H1 (cell line): Measurements from ENCODE around the gene CADPS. TPM values are rescaled to one million over a fixed set of nuclear protein-coding genes. Genes with fewer than 3 reads are reported as not detected.

ENCODE experiments used
- CTCF ChIA-PET: fragments of 300-600 bp; sonication (Branson Sonifier 250); formaldehyde crosslinking; loops from one replicate; lab custom pipeline; 2021; ENCODE audit not compliant: partially characterized antibody; lab: Charles Lee
- POLR2A ChIA-PET: fragments of 300-600 bp; sonication (Branson Sonifier 250); formaldehyde crosslinking; loops from one replicate; lab custom pipeline; 2021; ENCODE audit warnings: inconsistent platforms; ENCODE audit not compliant: partially characterized antibody; lab: Charles Lee
- DNase-seq, 2 experiments: peaks; one replicate each; pipeline versions ENCODE4 v3.0.0 to v3.0.0-alpha.2; 2010 to 2022; ENCODE audit warnings: low spot score in 2 of 2, low read depth in 1 of 2, mixed read lengths in 1 of 2
- FAIRE-seq: peaks from 2 replicates; lab custom pipeline; 2011; peaks lifted over from hg19 to GRCh38; lab: Jason Lieb, UNC
- H2AFZ ChIP-seq: 2 replicates; pipeline ENCODE4 v1.8.1; 2012; ENCODE audit warnings: low read length, inconsistent platforms
- H2AK5ac ChIP-seq: 2 replicates; pipeline ENCODE4 v1.6.1; 2013; ENCODE audit warnings: low read depth, low read length
- H2BK120ac ChIP-seq: replicated peaks from 2 replicates; pipeline ENCODE3; 2013; ENCODE audit warnings: low read depth, low read length, inconsistent platforms
- H2BK12ac ChIP-seq: 2 replicates; pipeline ENCODE4 v1.6.1; 2013; ENCODE audit warnings: low read depth, low read length
- H2BK15ac ChIP-seq: 2 replicates; pipeline ENCODE4 v1.6.1; 2013; ENCODE audit warnings: low read length
- H2BK20ac ChIP-seq: 2 replicates; pipeline ENCODE4 v1.6.1; 2013; ENCODE audit warnings: low read length
- H2BK5ac ChIP-seq: 2 replicates; pipeline ENCODE4 v1.6.1; 2013; ENCODE audit warnings: low read depth, low read length
- H3K14ac ChIP-seq: 2 replicates; pipeline ENCODE4 v1.6.1; 2013; ENCODE audit warnings: inconsistent platforms; ENCODE audit not compliant: insufficient read length
- H3K18ac ChIP-seq: 2 replicates; pipeline ENCODE4 v1.6.1; 2013; ENCODE audit warnings: low read length; ENCODE audit errors: extremely low read depth
- H3K23ac ChIP-seq: 2 replicates; pipeline ENCODE4 v1.6.1; 2013; ENCODE audit warnings: inconsistent platforms; ENCODE audit not compliant: insufficient read length
- H3K23me2 ChIP-seq: 2 replicates; pipeline ENCODE4 v1.6.1; 2013; ENCODE audit warnings: low read depth, low read length
- H3K27ac ChIP-seq: 2 replicates; pipeline ENCODE4 v1.6.1; 2011; ENCODE audit warnings: low read depth, low read length, inconsistent platforms
- H3K27me3 ChIP-seq, 4 experiments: replicated peaks in 1 of 4; 1 replicate in 1 of 4; 2 replicates in 3 of 4; pipeline versions ENCODE4 v1.6.1 to v1.8.1; 2011 to 2013; ENCODE audit warnings: low read length in 3 of 4, mild to moderate bottlenecking in 3 of 4, inconsistent platforms in 2 of 4, mixed read lengths in 2 of 4, moderate library complexity in 1 of 4; ENCODE audit not compliant: control insufficient read depth in 3 of 4, insufficient read depth in 3 of 4; ENCODE audit errors: extremely low read depth in 1 of 4
- H3K36me3 ChIP-seq, 4 experiments: 2 replicates each; pipeline versions ENCODE4 v1.6.1 to v1.8.1; 2011 to 2013; ENCODE audit warnings: mild to moderate bottlenecking in 4 of 4, low read length in 3 of 4, moderate library complexity in 2 of 4, control low read depth in 1 of 4, inconsistent platforms in 1 of 4; ENCODE audit not compliant: insufficient read depth in 4 of 4, control insufficient read depth in 2 of 4
- H3K4ac ChIP-seq: replicated peaks from 2 replicates; pipeline ENCODE3; 2013; ENCODE audit warnings: low read length, low read depth, mixed read lengths, inconsistent platforms; ENCODE audit not compliant: insufficient read length
- H3K4me1 ChIP-seq, 4 experiments: replicated peaks in 1 of 4; 1 replicate in 1 of 4; 2 replicates in 3 of 4; pipeline versions ENCODE4 v1.6.1 to v1.8.1; 2011 to 2013; ENCODE audit warnings: low read length in 3 of 4, inconsistent platforms in 2 of 4, mixed read lengths in 1 of 4; ENCODE audit not compliant: insufficient read depth in 4 of 4, control insufficient read depth in 3 of 4
- H3K4me2 ChIP-seq, 2 experiments: 2 replicates each; pipeline versions ENCODE4 v1.6.1 to v1.8.1; 2011 to 2013; ENCODE audit warnings: low read depth in 2 of 2, low read length in 2 of 2, control low read depth in 1 of 2, inconsistent platforms in 1 of 2, mild to moderate bottlenecking in 1 of 2; ENCODE audit not compliant: insufficient read depth in 1 of 2
- H3K4me3 ChIP-seq, 4 experiments: fragments of 200-600, 300-600 bp in 1 of 4; sonication (generic), shearing (Covaris generic), sonication (Bioruptor Twin) in 1 of 4; 2 replicates each; pipeline versions ENCODE4 v1.5.1 to v1.8.1; 2011 to 2016; ENCODE audit warnings: low read length in 4 of 4, low read depth in 3 of 4, control low read depth in 2 of 4, inconsistent platforms in 2 of 4, mild to moderate bottlenecking in 2 of 4, mixed read lengths in 1 of 4, moderate library complexity in 1 of 4; ENCODE audit not compliant: insufficient read depth in 2 of 4; ENCODE audit errors: extremely low read depth in 1 of 4
- H3K56ac ChIP-seq: replicated peaks from 2 replicates; pipeline ENCODE3; 2013; ENCODE audit warnings: low read depth, mild to moderate bottlenecking, mixed read lengths, low read length, inconsistent platforms; ENCODE audit not compliant: insufficient read length
- H3K79me1 ChIP-seq: 2 replicates; pipeline ENCODE4 v1.6.1; 2013; ENCODE audit warnings: low read depth, low read length, control low read depth
- H3K79me2 ChIP-seq, 2 experiments: 2 replicates each; pipeline versions ENCODE4 v1.6.1 to v1.8.1; 2012 to 2013; ENCODE audit warnings: low read length in 2 of 2, mild to moderate bottlenecking in 2 of 2, inconsistent platforms in 1 of 2; ENCODE audit not compliant: insufficient read depth in 2 of 2, control insufficient read depth in 1 of 2
- H3K9ac ChIP-seq, 4 experiments: replicated peaks in 1 of 4; 1 replicate in 1 of 4; 2 replicates in 3 of 4; pipeline versions ENCODE4 v1.6.1 to v1.8.1; 2011 to 2013; ENCODE audit warnings: low read depth in 3 of 4, low read length in 3 of 4, control low read depth in 2 of 4, mild to moderate bottlenecking in 2 of 4, moderate library complexity in 2 of 4, inconsistent platforms in 1 of 4; ENCODE audit errors: extremely low read depth in 1 of 4
- H3K9me3 ChIP-seq, 2 experiments: 2 replicates each; pipeline versions ENCODE4 v1.6.1 to v1.8.1; 2012 to 2013; ENCODE audit warnings: mild to moderate bottlenecking in 2 of 2, moderate library complexity in 2 of 2, control low read depth in 1 of 2, inconsistent platforms in 1 of 2, low read depth in 1 of 2, low read length in 1 of 2, mixed read lengths in 1 of 2; ENCODE audit not compliant: insufficient read depth in 2 of 2
- H4K20me1 ChIP-seq, 2 experiments: replicated peaks in 1 of 2; 2 replicates each; pipeline versions ENCODE3 to v1.8.1; 2011 to 2013; ENCODE audit warnings: inconsistent platforms in 2 of 2, low read length in 2 of 2, mild to moderate bottlenecking in 1 of 2; ENCODE audit not compliant: insufficient read depth in 2 of 2, control insufficient read depth in 1 of 2
- H4K5ac ChIP-seq: 2 replicates; pipeline ENCODE4 v1.6.1; 2013; ENCODE audit warnings: low read length, low read depth, mixed read lengths, inconsistent platforms; ENCODE audit not compliant: insufficient read length
- H4K8ac ChIP-seq: 2 replicates; pipeline ENCODE4 v1.8.0; 2013; ENCODE audit warnings: mild to moderate bottlenecking, moderate library complexity, low read length, inconsistent platforms; ENCODE audit not compliant: insufficient read depth; ENCODE audit errors: extremely low read depth
- H4K91ac ChIP-seq: replicated peaks from 2 replicates; pipeline ENCODE3; 2013; ENCODE audit warnings: low read length, mixed read lengths, inconsistent platforms; ENCODE audit not compliant: insufficient read length
- ASH2L ChIP-seq: fragments of 200-600, 300-600 bp; sonication (generic); IDR thresholded peaks from one replicate; pipeline ENCODE4 v1.7.1; 2017; ENCODE audit warnings: low read length
- BACH1 ChIP-seq: IDR thresholded peaks from 2 replicates; pipeline ENCODE4 v1.6.1; 2012; ENCODE audit warnings: low read length, improper control_type of control experiment
- BRCA1 ChIP-seq: IDR thresholded peaks from 2 replicates; pipeline ENCODE4 v1.6.1; 2012; ENCODE audit warnings: low read depth, low read length, improper control_type of control experiment
- CEBPB ChIP-seq: IDR thresholded peaks from 2 replicates; pipeline ENCODE4 v1.6.1; 2012; ENCODE audit warnings: low read depth, low read length
- CTBP2 ChIP-seq: IDR thresholded peaks from 2 replicates; pipeline ENCODE4 v1.7.0; 2011; ENCODE audit warnings: borderline replicate concordance, mild to moderate bottlenecking, moderate library complexity, mixed read lengths, low read length; ENCODE audit not compliant: insufficient read depth, insufficient read length
- EZH2 ChIP-seq: fragments of 200-600 bp; sonication (generic); IDR thresholded peaks from 2 replicates; pipeline ENCODE4 v1.7.1; 2012; ENCODE audit warnings: low read depth, mild to moderate bottlenecking, moderate library complexity, low read length, inconsistent platforms; ENCODE audit not compliant: severe bottlenecking
- KDM5A ChIP-seq: fragments of 200-600 bp; IDR thresholded peaks from 2 replicates; pipeline ENCODE4 v1.7.1; 2012; ENCODE audit warnings: mild to moderate bottlenecking, low read length, inconsistent platforms, mixed read lengths
- POLR2AphosphoS5 ChIP-seq: IDR thresholded peaks from 2 replicates; pipeline ENCODE4 v1.6.1; 2011; ENCODE audit warnings: low read depth, low read length
- RBBP5 ChIP-seq: IDR thresholded peaks from 2 replicates; pipeline ENCODE4 v1.7.1; 2012; ENCODE audit warnings: low read depth, mild to moderate bottlenecking, inconsistent platforms, low read length, moderate library complexity, borderline replicate concordance
- RFX5 ChIP-seq: IDR thresholded peaks from 2 replicates; pipeline ENCODE4 v1.6.1; 2011; ENCODE audit warnings: low read depth, low read length, improper control_type of control experiment, borderline replicate concordance
- TBP ChIP-seq: IDR thresholded peaks from 2 replicates; pipeline ENCODE4 v1.6.1; 2011; ENCODE audit warnings: low read depth, low read length, improper control_type of control experiment
- TCF12 ChIP-seq: IDR thresholded peaks from 2 replicates; pipeline ENCODE4 v1.6.1; 2011; ENCODE audit warnings: low read depth, mild to moderate bottlenecking, low read length
- ZNF274 ChIP-seq: IDR thresholded peaks from 2 replicates; pipeline ENCODE4 v1.7.0; 2012; ENCODE audit warnings: low read length, borderline replicate concordance; ENCODE audit errors: extremely low read depth
- WGBS, 2 experiments: shearing (Covaris generic) in 1 of 2; methylation state at CpG; one replicate each; pipeline versions ENCODE4 v1.1.6 to v1.1.7; 2013 to 2015; ENCODE audit warnings: low lambda C conversion rate in 2 of 2, mixed read lengths in 2 of 2, inconsistent platforms in 1 of 2, low coverage in 1 of 2, missing lambda C conversion rate in 1 of 2; ENCODE audit not compliant: insufficient replicate concordance in 2 of 2, insufficient coverage in 1 of 2, insufficient read length in 1 of 2; ENCODE audit errors: extremely low coverage in 1 of 2, missing lambda C conversion rate in 1 of 2; 5-methylcytosine and 5-hydroxymethylcytosine counted together
- polyA plus RNA-seq, 7 experiments: library from polyadenylated mRNA; depleted of rRNA in 3 of 7; stranded (reverse) in 5 of 7; unstranded in 2 of 7; fragments of >200 nt in 5 of 7; fragments of 200-250 nt in 2 of 7; gene quantifications; 1 replicate in 5 of 7; 2 replicates in 1 of 7; 4 replicates in 1 of 7; pipeline versions ENCODE4 v1.2.1 to v1.2.3, GENCODE V29; 2011 to 2013; ENCODE audit warnings: missing spikeins in 2 of 7, mixed read lengths in 2 of 7
- total RNA-seq: library from RNA; stranded (reverse); fragmentation: NEBNext Ultra II Directional; extraction: Animal tissue kit (Norgen Biotek cat#: 25700); gene quantifications from 2 replicates; pipeline ENCODE4 v1.2.1, GENCODE V29; 2021
- TF ChIP-seq, protein P1 (sequence below): IDR thresholded peaks from 2 replicates; pipeline ENCODE4 v1.6.1; 2012; ENCODE audit warnings: inconsistent platforms

The CADPS gene
- total and polyA plus RNA-seq, 2 of the 8 experiments (the other 6 are each of a cell fraction or from before 2014, with no cell fraction given) = 7.1 to 10.2 TPM

DNA sequence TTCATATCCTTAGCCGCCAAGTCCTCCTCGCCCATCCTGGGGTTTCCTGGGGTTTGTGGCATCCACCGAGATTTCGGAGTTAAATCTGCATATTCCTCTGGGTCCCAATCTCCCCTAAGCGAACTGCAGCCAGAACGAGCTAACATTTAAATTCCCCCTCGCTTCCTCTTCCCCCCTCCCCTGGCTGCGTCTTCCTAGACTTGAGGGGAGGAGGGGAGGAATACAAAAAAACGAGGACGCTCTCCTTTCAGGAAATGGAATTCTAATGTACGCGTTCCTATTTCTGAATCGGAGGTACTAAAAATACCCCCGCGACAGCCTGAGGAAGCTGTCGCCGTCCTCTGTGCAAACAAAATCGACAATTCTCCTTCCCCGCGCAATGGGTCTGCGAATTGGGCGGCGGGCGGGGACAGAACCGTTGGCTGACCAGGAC is 507.4 kb downstream of the CADPS start:
- H3K4ac ChIP-seq = no peak overlapping the region
- no peak overlapping the region for H2BK120ac ChIP-seq
- H3K36me3 ChIP-seq = no peaks in the 10 kb centered on the region
- no peak overlapping the region for H3K18ac ChIP-seq
- peaks cover 73 to 93% (median 89%) of the 10 kb centered on the region in 4 experiments for H3K27me3 ChIP-seq
- ChIA-PET POLR2A (interaction anchor here (0.9 to 4.6 kb wide), 5 partner anchors 12 to 171 kb away, joined by 3 to 26 read pairs (median 3); no protein-coding TSS in a partner anchor), CTCF (interaction anchor here (0.9 to 3.3 kb wide), 8 partner anchors 10 to 58 kb away, joined by 3 to 20 read pairs (median 6); no protein-coding TSS in a partner anchor)
- H4K5ac ChIP-seq = no peak overlapping the region
- H3K79me1 ChIP-seq = no peaks in the 10 kb centered on the region
- H4K91ac ChIP-seq = no peak overlapping the region
- H4K20me1 ChIP-seq = peaks cover 2 to 12% of the 10 kb centered on the region in 2 experiments
- H3K79me2 ChIP-seq = no peaks in the 10 kb centered on the region
- peaks cover 4% of the 10 kb centered on the region; the same call in 1 of the 2 replicates for H3K23me2 ChIP-seq
- no peak overlapping the region for H3K27ac ChIP-seq
- no peak overlapping the region for H4K8ac ChIP-seq
- H3K4me2 ChIP-seq = peak overlapping the region; percentile 73 to 90
- DNase-seq = peak in 1 of 2 experiments; percentile 60
- 1% methylated on average over 22 of the region's 25 CpGs; no CpG with 5 or more reads in 1 of the 2 experiments for WGBS, 2 experiments
- no peak overlapping the region for H3K56ac ChIP-seq
- no peak overlapping the region for H2BK12ac ChIP-seq
- no peak overlapping the region for H2BK20ac ChIP-seq
- no peak overlapping the region for H2AK5ac ChIP-seq
- peak overlapping the region; percentile 20 to 60 (median 24); a peak in 5 of 8 replicates for H3K4me3 ChIP-seq
- H3K23ac ChIP-seq = no peak overlapping the region
- no peak overlapping the region for H2BK15ac ChIP-seq
- H3K9ac ChIP-seq = no peak overlapping the region
- peaks cover 18 to 51% (median 34%) of the 10 kb centered on the region in 4 experiments for H3K4me1 ChIP-seq
- peak; percentile 55 for FAIRE-seq
- H2BK5ac ChIP-seq = no peak overlapping the region
- no peak overlapping the region for H2AFZ ChIP-seq
- no peak overlapping the region for H3K14ac ChIP-seq
- H3K9me3 ChIP-seq = no peaks in the 10 kb centered on the region; a peak in 1 of 4 replicates
- peak; percentile 59 for TF ChIP-seq EZH2
- no peak for TF ChIP-seq ZNF274
- no peak for TF ChIP-seq RFX5
- TF ChIP-seq CEBPB = no peak
- no peak for TF ChIP-seq BRCA1
- TF ChIP-seq KDM5A = no peak
- no peak for TF ChIP-seq TBP
- TF ChIP-seq RBBP5 = no peak
- TF ChIP-seq BACH1 = no peak
- TF ChIP-seq ASH2L = peak; percentile 25
- TF ChIP-seq POLR2AphosphoS5 = no peak
- no peak for TF ChIP-seq CTBP2
- no peak for TF ChIP-seq TCF12
- TF ChIP-seq, protein P1, sequence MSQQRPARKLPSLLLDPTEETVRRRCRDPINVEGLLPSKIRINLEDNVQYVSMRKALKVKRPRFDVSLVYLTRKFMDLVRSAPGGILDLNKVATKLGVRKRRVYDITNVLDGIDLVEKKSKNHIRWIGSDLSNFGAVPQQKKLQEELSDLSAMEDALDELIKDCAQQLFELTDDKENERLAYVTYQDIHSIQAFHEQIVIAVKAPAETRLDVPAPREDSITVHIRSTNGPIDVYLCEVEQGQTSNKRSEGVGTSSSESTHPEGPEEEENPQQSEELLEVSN = no peak
